IMR-90 (cell line): Measurements from ENCODE around the gene JMJD7. TPM values are rescaled to one million over a fixed set of nuclear protein-coding genes. Genes with fewer than 3 reads are reported as not detected.

Experiments used
- ATAC-seq: fragments of 200-7000 bp; cut with Tn5 transposase; 2 replicates; pipeline ENCODE4 v1.9.1; 2020; ENCODE audit warnings: low read depth, mild to moderate bottlenecking, moderate library complexity
- BruUV-seq: library from RNA; stranded (reverse); fragments of 400-500 nt; replicated peaks from 2 replicates; lab custom pipeline; 2021; lab: Mats Ljungman, UMichigan
- CTCF ChIA-PET: fragments of 300-600 bp; formaldehyde crosslinking; extraction: SDS; loops from one replicate; lab custom pipeline; 2021; ENCODE audit warnings: antibody characterized with exemption; lab: Yijun Ruan, JAX
- POLR2A ChIA-PET: fragments of 300-600 bp; sonication (Branson Sonifier 250); formaldehyde crosslinking; loops from one replicate; lab custom pipeline; 2022; ENCODE audit warnings: antibody characterized with exemption; ENCODE audit not compliant: unreplicated experiment; lab: Charles Lee
- DNase-seq: peaks from one replicate; pipeline ENCODE4 v3.0.0; 2013
- H2AFZ ChIP-seq: replicated peaks from 2 replicates; pipeline ENCODE3; 2013; ENCODE audit warnings: low read length, mild to moderate bottlenecking; ENCODE audit not compliant: poor library complexity
- H2AK5ac ChIP-seq: 2 replicates; pipeline ENCODE4 v1.6.1; 2013; ENCODE audit warnings: low read depth, low read length, inconsistent platforms
- H2AK9ac ChIP-seq: replicated peaks from 2 replicates; pipeline ENCODE3; 2013; ENCODE audit warnings: mild to moderate bottlenecking, low read depth, low read length, moderate library complexity; ENCODE audit not compliant: poor library complexity
- H2BK120ac ChIP-seq: 2 replicates; pipeline ENCODE4 v1.6.1; 2013; ENCODE audit warnings: low read depth, low read length, inconsistent platforms
- H2BK15ac ChIP-seq: 3 replicates; pipeline ENCODE4 v1.6.1; 2013; ENCODE audit warnings: low read depth, low read length, inconsistent platforms
- H2BK20ac ChIP-seq: 2 replicates; pipeline ENCODE4 v1.6.1; 2013; ENCODE audit warnings: low read depth, mild to moderate bottlenecking, inconsistent platforms, low read length, moderate library complexity
- H2BK5ac ChIP-seq: 2 replicates; pipeline ENCODE4 v1.6.1; 2013; ENCODE audit warnings: mild to moderate bottlenecking, low read depth, low read length, inconsistent platforms; ENCODE audit not compliant: poor library complexity, severe bottlenecking
- H3K14ac ChIP-seq: replicated peaks from 2 replicates; pipeline ENCODE4 v1.6.1; 2013; ENCODE audit warnings: low read depth, low read length, inconsistent platforms
- H3K18ac ChIP-seq: 2 replicates; pipeline ENCODE4 v1.6.1; 2013; ENCODE audit warnings: low read depth, low read length, control low read depth
- H3K23ac ChIP-seq: 2 replicates; pipeline ENCODE4 v1.6.1; 2013; ENCODE audit warnings: low read depth, low read length, inconsistent platforms
- H3K27ac ChIP-seq: 2 replicates; pipeline ENCODE4 v1.5.1; 2013; ENCODE audit warnings: mild to moderate bottlenecking, control low read depth, low read length; ENCODE audit not compliant: insufficient read depth
- H3K27me3 ChIP-seq: 2 replicates; pipeline ENCODE4 v1.6.1; 2013; ENCODE audit warnings: low read length; ENCODE audit not compliant: control insufficient read depth, insufficient read depth
- H3K36me3 ChIP-seq: 2 replicates; pipeline ENCODE4 v1.6.1; 2013; ENCODE audit warnings: low read length, mixed read lengths; ENCODE audit not compliant: control insufficient read depth, insufficient read depth
- H3K4ac ChIP-seq: 2 replicates; pipeline ENCODE4 v1.6.1; 2013; ENCODE audit warnings: low read depth, low read length, inconsistent platforms
- H3K4me1 ChIP-seq: 2 replicates; pipeline ENCODE4 v1.6.1; 2013; ENCODE audit warnings: low read length, mixed read lengths; ENCODE audit not compliant: control insufficient read depth, insufficient read depth
- H3K4me2 ChIP-seq: 2 replicates; pipeline ENCODE4 v1.6.1; 2013; ENCODE audit warnings: low read depth, mild to moderate bottlenecking, control low read depth, low read length, moderate library complexity
- H3K4me3 ChIP-seq: 2 replicates; pipeline ENCODE4 v1.5.1; 2013; ENCODE audit warnings: low read depth, mild to moderate bottlenecking, control low read depth, low read length, moderate library complexity; ENCODE audit not compliant: insufficient read depth
- H3K56ac ChIP-seq: 2 replicates; pipeline ENCODE4 v1.6.1; 2013; ENCODE audit warnings: low read length, inconsistent platforms; ENCODE audit not compliant: insufficient read depth; ENCODE audit errors: extremely low read depth
- H3K79me1 ChIP-seq, 2 experiments: 2 replicates each; pipeline ENCODE4 v1.6.1; 2013; ENCODE audit warnings: low read length in 2 of 2, inconsistent platforms in 1 of 2, low read depth in 1 of 2
- H3K9ac ChIP-seq: 2 replicates; pipeline ENCODE4 v1.6.1; 2013; ENCODE audit warnings: low read depth, low read length, control low read depth
- H3K9me1 ChIP-seq: 2 replicates; pipeline ENCODE4 v1.6.1; 2013; ENCODE audit warnings: low read length, inconsistent platforms; ENCODE audit not compliant: insufficient read depth
- H3K9me3 ChIP-seq: 2 replicates; pipeline ENCODE4 v1.6.1; 2013; ENCODE audit warnings: low read length; ENCODE audit not compliant: control insufficient read depth, insufficient read depth
- H4K20me1 ChIP-seq: 2 replicates; pipeline ENCODE4 v1.6.1; 2013; ENCODE audit warnings: low read length, inconsistent platforms; ENCODE audit not compliant: insufficient read depth
- H4K5ac ChIP-seq: 2 replicates; pipeline ENCODE4 v1.6.1; 2013; ENCODE audit warnings: mild to moderate bottlenecking, low read depth, low read length, control low read depth
- H4K8ac ChIP-seq, 2 experiments: 2 replicates each; pipeline ENCODE4 v1.6.1; 2013; ENCODE audit warnings: low read depth in 2 of 2, low read length in 2 of 2, control low read depth in 1 of 2, inconsistent platforms in 1 of 2
- H4K91ac ChIP-seq: 2 replicates; pipeline ENCODE4 v1.6.1; 2013; ENCODE audit warnings: low read depth, low read length, inconsistent platforms; ENCODE audit not compliant: insufficient read depth
- BHLHE40 ChIP-seq: fragments of 150-350 bp; IDR thresholded peaks from 2 replicates; pipeline ENCODE4 v1.6.1; 2016; ENCODE audit warnings: mild to moderate bottlenecking, low read depth, low read length
- CEBPB ChIP-seq: IDR thresholded peaks from 2 replicates; pipeline ENCODE4 v1.6.1; 2012; ENCODE audit warnings: low read depth, low read length, improper control_type of control experiment
- CHD1 ChIP-seq: IDR thresholded peaks from 2 replicates; pipeline ENCODE4 v1.6.1; 2012; ENCODE audit warnings: low read depth, low read length, improper control_type of control experiment
- ELK1 ChIP-seq: fragments of 150-350 bp; IDR thresholded peaks from 2 replicates; pipeline ENCODE4 v1.6.1; 2016; ENCODE audit warnings: low read depth, mild to moderate bottlenecking, low read length, moderate library complexity, borderline replicate concordance
- MAFK ChIP-seq: IDR thresholded peaks from 2 replicates; pipeline ENCODE4 v1.6.1; 2012; ENCODE audit warnings: low read depth, low read length, improper control_type of control experiment
- MXI1 ChIP-seq: IDR thresholded peaks from 2 replicates; pipeline ENCODE4 v1.6.1; 2012; ENCODE audit warnings: low read depth, mild to moderate bottlenecking, low read length, moderate library complexity, borderline replicate concordance
- NFE2L2 ChIP-seq: fragments of 150-350 bp; IDR thresholded peaks from 2 replicates; pipeline ENCODE4 v1.6.1; 2016; ENCODE audit warnings: low read depth, mild to moderate bottlenecking, low read length
- RFX5 ChIP-seq: IDR thresholded peaks from 2 replicates; pipeline ENCODE4 v1.8.0; 2012; ENCODE audit warnings: low read depth, mild to moderate bottlenecking, low read length, moderate library complexity
- USF2 ChIP-seq: fragments of 150-350 bp; IDR thresholded peaks from 2 replicates; pipeline ENCODE4 v1.6.1; 2017; ENCODE audit warnings: mild to moderate bottlenecking, antibody characterized with exemption, low read length, low read depth
- WGBS, 2 experiments: methylation state at CpG; one replicate each; pipeline versions ENCODE4 v1.1.5 to v1.1.7; 2013; ENCODE audit warnings: missing lambda C conversion rate in 2 of 2; ENCODE audit not compliant: insufficient read length in 1 of 2; ENCODE audit errors: extremely low coverage in 2 of 2; 5-methylcytosine and 5-hydroxymethylcytosine counted together
- dilution Hi-C: fragments of 300-500 bp; cut with HindIII; formaldehyde crosslinking; loops from one replicate; pipeline ENCODE4 v1.14.3; 2018; ENCODE audit warnings: low sequenced_read_pairs; ENCODE audit not compliant: unreplicated experiment
- in situ Hi-C: fragments of 300-500 bp; cut with MboI; formaldehyde crosslinking; loops from 3 replicates; pipeline ENCODE4 v1.14.3; 2019; ENCODE audit warnings: low sequenced_read_pairs, inconsistent platforms, mixed read lengths
- intact Hi-C: fragments of 100-400 bp; cut with micrococcal nuclease; formaldehyde crosslinking; loops from 2 replicates; pipeline ENCODE4 v1.10.0; 2022
- polyA plus RNA-seq, 3 experiments: library from polyadenylated mRNA; depleted of rRNA; stranded (reverse); fragments of >200 nt; gene quantifications; 2 replicates each; pipeline ENCODE4 v1.2.3, GENCODE V29; 2012; ENCODE audit warnings: low replicate concordance in 1 of 3
- total RNA-seq: library from RNA; depleted of rRNA; stranded (reverse); fragments of >200 nt; gene quantifications from 2 replicates; pipeline ENCODE4 v1.2.3, GENCODE V29; 2012

The JMJD7 gene
- total and polyA plus RNA-seq, 2 of the 4 experiments (the other 2 are of a cell fraction) = 5.0 to 6.3 TPM

GRCh38 chr15:41825572-41826535, 2.0 kb upstream of the JMJD7 start:
- no peak overlapping the region for H3K23ac ChIP-seq
- H2AK5ac ChIP-seq = no peak overlapping the region
- H2AFZ ChIP-seq = no peak overlapping the region
- no peaks in the 10 kb centered on the region for H3K9me3 ChIP-seq
- in situ Hi-C loops (no loop called here), dilution Hi-C loops (no loop called here), intact Hi-C loops (no loop called here)
- peaks cover 2% of the 10 kb centered on the region; the same call in 1 of the 2 replicates for H3K4me1 ChIP-seq
- H3K79me1 ChIP-seq = peaks cover 15 to 19% of the 10 kb centered on the region in 2 experiments
- H3K4me3 ChIP-seq = no peak overlapping the region
- peak overlapping the region; percentile 48 for H2AK9ac ChIP-seq
- no peak overlapping the region for H4K5ac ChIP-seq
- H3K4ac ChIP-seq = no peak overlapping the region
- ChIA-PET CTCF (no interaction called here), POLR2A (no interaction called here)
- H3K56ac ChIP-seq = no peak overlapping the region
- no peaks in the 10 kb centered on the region for H3K27me3 ChIP-seq
- no peak for TF ChIP-seq BHLHE40
- TF ChIP-seq NFE2L2 = no peak
- TF ChIP-seq CHD1 = no peak
- TF ChIP-seq RFX5 = no peak
- TF ChIP-seq MXI1 = no peak
- TF ChIP-seq CEBPB = no peak
- no peak for TF ChIP-seq MAFK
- no peak for TF ChIP-seq ELK1
- TF ChIP-seq USF2 = no peak
- no peak overlapping the region for H3K9ac ChIP-seq
- 0 out of 2 replicates have a peak, but pooled peaks cover 6% of the 10 kb centered on the region for H3K9me1 ChIP-seq
- ATAC-seq = no peak
- H2BK120ac ChIP-seq = no peak overlapping the region
- H2BK15ac ChIP-seq = no peak overlapping the region
- 71% methylated on average over 1 of the region's 13 CpGs; no CpG with 5 or more reads in 1 of the 2 experiments for WGBS, 2 experiments
- no peak overlapping the region for H3K4me2 ChIP-seq
- H4K91ac ChIP-seq = no peak overlapping the region
- H3K14ac ChIP-seq = no peak overlapping the region
- H3K18ac ChIP-seq = no peak overlapping the region
- peaks cover 45% of the 10 kb centered on the region for H3K36me3 ChIP-seq
- no TSS peak for BruUV-seq
- DNase-seq = no peak
- H2BK5ac ChIP-seq = no peak overlapping the region
- no peak overlapping the region for H2BK20ac ChIP-seq
- no peaks in the 10 kb centered on the region; the same call in 1 of the 2 replicates for H4K20me1 ChIP-seq
- no peak overlapping the region for H4K8ac ChIP-seq
- no peak overlapping the region for H3K27ac ChIP-seq
